ENCODE results near the gene ZNF655.

- TF ChIP-seq CTCF (IDR thresholded peaks at IDR 0.05) (no peak), POLR2A (IDR thresholded peaks at IDR 0.05) (no peak)
These were observed 5.4 kb upstream of the ZNF655 start for GRCh38 chr7:99553039-99553438.

Measured in heart left ventricle (tissue), 13 donors.